HL-60 (cell line): ENCODE results near the gene SSTR5.

Experiments used
- DNase-seq, 2 experiments: peaks; one replicate each; pipeline ENCODE4 v3.0.0-alpha.2; 2010 to 2020; ENCODE audit warnings: low read depth in 1 of 2, low spot score in 1 of 2
- H3K27ac ChIP-seq: fragments of 250-450 bp; sonication (Bioruptor Pico); replicated peaks from 2 replicates; pipeline ENCODE4 v1.5.1; 2020; ENCODE audit warnings: mild to moderate bottlenecking, moderate library complexity
- H3K27me3 ChIP-seq: fragments of 250-450 bp; sonication (Bioruptor Pico); 2 replicates; pipeline ENCODE4 v1.5.1; 2021; ENCODE audit warnings: mild to moderate bottlenecking, moderate library complexity; ENCODE audit not compliant: insufficient read depth, poor library complexity, severe bottlenecking
- H3K4me3 ChIP-seq: replicated peaks from 2 replicates; pipeline ENCODE4 v1.5.1; 2011; ENCODE audit warnings: mild to moderate bottlenecking, control low read depth, low read length; ENCODE audit not compliant: insufficient read depth
- GABPA ChIP-seq: IDR thresholded peaks from 2 replicates; pipeline ENCODE4 v1.6.1; 2012; ENCODE audit warnings: low read depth
- POLR2AphosphoS5 ChIP-seq: IDR thresholded peaks from 2 replicates; pipeline ENCODE4 v1.6.1; 2012; ENCODE audit warnings: low read depth
- SPI1 ChIP-seq: IDR thresholded peaks from 2 replicates; pipeline ENCODE4 v1.6.1; 2012; ENCODE audit warnings: low read depth, mild to moderate bottlenecking, borderline replicate concordance
- TF ChIP-seq, protein P1 (sequence below): IDR thresholded peaks from one replicate; pipeline ENCODE4 v1.5.1; 2011; ENCODE audit warnings: low read length, control low read depth, inconsistent platforms; ENCODE audit not compliant: insufficient read depth
- TF ChIP-seq, protein P2 (sequence below): IDR thresholded peaks from 2 replicates; pipeline ENCODE4 v1.6.1; 2012; ENCODE audit warnings: low read depth; ENCODE audit not compliant: insufficient replicate concordance

The SSTR5 gene

DNA sequence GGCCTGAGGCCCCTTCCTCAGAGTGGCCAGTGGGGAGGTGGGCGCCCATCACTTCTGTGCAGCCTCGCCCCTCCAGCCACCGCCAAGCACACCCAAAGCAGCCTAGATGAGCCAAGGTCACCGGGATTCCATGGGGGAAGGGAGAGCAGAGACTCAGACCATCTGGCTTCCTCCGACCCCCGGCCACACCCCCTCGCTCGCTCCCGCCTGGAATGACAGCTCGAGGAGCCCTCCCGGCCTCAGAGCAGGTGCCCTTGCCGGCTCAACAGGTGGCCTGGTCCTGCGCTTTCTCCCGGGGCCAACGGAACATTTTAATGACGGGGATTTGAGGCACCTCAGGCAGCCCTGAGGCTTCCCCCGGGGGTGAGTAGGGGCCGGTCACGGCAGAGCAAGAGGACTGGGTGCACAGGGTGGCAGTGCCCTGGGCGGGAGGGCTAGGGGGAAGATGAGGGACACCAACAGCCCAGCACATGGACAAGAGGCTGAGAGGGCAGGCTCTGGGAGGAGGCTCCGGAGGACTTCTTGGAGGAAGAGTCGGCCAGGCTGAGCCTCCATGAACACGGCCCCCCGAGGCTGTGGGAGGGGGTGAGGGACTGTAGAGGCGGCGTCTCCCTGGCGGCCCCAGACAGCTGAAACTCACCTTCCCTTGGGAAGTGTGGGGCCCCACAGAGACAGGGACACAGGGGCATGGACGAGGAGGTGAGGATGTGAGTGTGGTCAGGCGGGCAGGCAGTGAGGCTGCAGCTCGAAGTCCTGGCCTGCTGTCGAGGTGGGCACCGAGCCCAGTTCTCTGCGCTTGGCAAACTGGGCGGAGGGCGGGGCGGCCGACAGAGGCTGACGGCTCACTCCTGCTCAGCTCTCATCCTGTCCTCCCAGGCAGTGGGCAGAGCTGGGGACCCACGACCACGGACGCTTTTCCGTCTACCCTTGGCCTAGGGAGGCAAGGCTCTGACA lies 36.0 kb downstream of the SSTR5 start:
- TF ChIP-seq, protein P1, sequence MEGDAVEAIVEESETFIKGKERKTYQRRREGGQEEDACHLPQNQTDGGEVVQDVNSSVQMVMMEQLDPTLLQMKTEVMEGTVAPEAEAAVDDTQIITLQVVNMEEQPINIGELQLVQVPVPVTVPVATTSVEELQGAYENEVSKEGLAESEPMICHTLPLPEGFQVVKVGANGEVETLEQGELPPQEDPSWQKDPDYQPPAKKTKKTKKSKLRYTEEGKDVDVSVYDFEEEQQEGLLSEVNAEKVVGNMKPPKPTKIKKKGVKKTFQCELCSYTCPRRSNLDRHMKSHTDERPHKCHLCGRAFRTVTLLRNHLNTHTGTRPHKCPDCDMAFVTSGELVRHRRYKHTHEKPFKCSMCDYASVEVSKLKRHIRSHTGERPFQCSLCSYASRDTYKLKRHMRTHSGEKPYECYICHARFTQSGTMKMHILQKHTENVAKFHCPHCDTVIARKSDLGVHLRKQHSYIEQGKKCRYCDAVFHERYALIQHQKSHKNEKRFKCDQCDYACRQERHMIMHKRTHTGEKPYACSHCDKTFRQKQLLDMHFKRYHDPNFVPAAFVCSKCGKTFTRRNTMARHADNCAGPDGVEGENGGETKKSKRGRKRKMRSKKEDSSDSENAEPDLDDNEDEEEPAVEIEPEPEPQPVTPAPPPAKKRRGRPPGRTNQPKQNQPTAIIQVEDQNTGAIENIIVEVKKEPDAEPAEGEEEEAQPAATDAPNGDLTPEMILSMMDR = no peak
- TF ChIP-seq, protein P2, sequence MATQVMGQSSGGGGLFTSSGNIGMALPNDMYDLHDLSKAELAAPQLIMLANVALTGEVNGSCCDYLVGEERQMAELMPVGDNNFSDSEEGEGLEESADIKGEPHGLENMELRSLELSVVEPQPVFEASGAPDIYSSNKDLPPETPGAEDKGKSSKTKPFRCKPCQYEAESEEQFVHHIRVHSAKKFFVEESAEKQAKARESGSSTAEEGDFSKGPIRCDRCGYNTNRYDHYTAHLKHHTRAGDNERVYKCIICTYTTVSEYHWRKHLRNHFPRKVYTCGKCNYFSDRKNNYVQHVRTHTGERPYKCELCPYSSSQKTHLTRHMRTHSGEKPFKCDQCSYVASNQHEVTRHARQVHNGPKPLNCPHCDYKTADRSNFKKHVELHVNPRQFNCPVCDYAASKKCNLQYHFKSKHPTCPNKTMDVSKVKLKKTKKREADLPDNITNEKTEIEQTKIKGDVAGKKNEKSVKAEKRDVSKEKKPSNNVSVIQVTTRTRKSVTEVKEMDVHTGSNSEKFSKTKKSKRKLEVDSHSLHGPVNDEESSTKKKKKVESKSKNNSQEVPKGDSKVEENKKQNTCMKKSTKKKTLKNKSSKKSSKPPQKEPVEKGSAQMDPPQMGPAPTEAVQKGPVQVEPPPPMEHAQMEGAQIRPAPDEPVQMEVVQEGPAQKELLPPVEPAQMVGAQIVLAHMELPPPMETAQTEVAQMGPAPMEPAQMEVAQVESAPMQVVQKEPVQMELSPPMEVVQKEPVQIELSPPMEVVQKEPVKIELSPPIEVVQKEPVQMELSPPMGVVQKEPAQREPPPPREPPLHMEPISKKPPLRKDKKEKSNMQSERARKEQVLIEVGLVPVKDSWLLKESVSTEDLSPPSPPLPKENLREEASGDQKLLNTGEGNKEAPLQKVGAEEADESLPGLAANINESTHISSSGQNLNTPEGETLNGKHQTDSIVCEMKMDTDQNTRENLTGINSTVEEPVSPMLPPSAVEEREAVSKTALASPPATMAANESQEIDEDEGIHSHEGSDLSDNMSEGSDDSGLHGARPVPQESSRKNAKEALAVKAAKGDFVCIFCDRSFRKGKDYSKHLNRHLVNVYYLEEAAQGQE = no peak
- no peak for TF ChIP-seq SPI1
- no peak for TF ChIP-seq POLR2AphosphoS5
- TF ChIP-seq GABPA = no peak
- H3K4me3 ChIP-seq = no peak overlapping the region
- DNase-seq = no peak
- H3K27ac ChIP-seq = no peak overlapping the region
- H3K27me3 ChIP-seq = peaks cover 15% of the 10 kb centered on the region

DNA sequence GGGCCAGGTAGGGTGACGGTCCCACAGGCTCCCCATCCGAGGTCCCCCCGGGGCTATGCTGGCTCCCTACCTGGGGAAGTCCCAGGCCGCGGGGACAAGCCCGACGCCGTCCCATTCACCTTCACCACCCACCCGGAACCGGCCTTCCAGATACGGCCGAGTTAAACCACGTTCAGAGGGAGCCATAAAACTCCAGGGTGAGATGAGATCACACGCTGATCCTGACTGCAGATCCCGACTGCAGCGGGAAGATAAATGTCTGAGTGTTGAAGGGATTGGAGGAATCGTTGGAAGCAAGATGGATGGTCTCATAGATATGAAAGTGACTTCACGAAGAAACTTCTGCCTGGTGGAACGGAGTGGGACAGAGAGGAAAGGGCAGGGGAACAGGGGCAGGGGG lies 37.1 kb downstream of the SSTR5 start:
- no peak for DNase-seq
- Histone ChIP-seq H3K27ac (no peak overlapping the region), H3K27me3 (peaks cover 9% of the 10 kb centered on the region), H3K4me3 (no peak overlapping the region)
- TF ChIP-seq, protein P2 = no peak
- TF ChIP-seq, protein P1 = no peak
- TF ChIP-seq GABPA = no peak
- no peak for TF ChIP-seq SPI1
- TF ChIP-seq POLR2AphosphoS5 = no peak

DNA sequence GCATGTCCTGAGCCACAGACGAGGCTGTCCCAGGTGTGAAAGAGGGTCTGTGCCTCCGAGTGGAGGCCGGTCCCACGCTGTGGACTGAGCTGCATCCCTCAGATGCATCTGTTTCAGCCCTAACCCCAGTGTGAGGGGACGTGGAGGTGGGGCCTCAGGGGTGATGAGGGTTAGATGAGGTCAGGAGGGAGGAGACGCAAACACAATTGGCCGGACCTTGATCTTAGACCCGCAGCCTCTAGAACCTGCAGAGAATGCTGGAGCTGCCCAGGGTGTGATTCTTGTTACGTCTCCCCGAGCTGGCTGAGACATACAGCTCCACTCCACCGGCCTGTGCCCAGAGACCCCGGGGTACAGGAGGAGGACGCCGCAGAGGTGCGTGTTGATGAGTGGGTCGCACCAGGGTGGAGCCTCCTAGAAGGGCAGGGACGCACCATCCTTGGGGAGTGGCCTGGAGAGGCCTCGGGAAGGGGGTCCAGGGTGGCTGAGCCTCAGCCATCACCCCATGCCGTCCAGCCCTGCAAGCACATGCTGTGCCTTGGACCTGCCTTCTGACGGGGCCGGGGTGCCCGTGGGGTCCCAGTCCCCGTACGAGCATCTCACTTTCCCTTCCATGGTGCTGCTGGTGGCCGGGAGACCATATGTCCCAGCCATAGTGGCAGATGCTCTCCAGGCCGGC lies 40.1 kb downstream of the SSTR5 start:
- DNase-seq = no peak
- Histone ChIP-seq H3K27me3 (peaks cover 5% of the 10 kb centered on the region), H3K27ac (no peak overlapping the region), H3K4me3 (no peak overlapping the region)
- TF ChIP-seq, protein P1 = no peak
- TF ChIP-seq POLR2AphosphoS5 (no peak), GABPA (no peak), SPI1 (no peak)
- TF ChIP-seq, protein P2 = no peak
